Kidney (tissue), 14 donors: ENCODE measurements around the gene GNAI1. TPM values are rescaled to one million over a fixed set of nuclear protein-coding genes. Genes with fewer than 3 reads are reported as not detected.

Experiments
- DNase-seq, 5 donors: peaks; one replicate each; pipeline ENCODE4 v3.0.0-alpha.2; 2013 to 2020
- FAIRE-seq: peaks from 2 replicates; lab custom pipeline; 2012; peaks lifted over from hg19 to GRCh38; lab: Jason Lieb, UNC
- H3K27ac ChIP-seq, 2 donors: one replicate each; pipeline ENCODE4 v1.7.0; 2013; ENCODE audit warnings: low read depth in 2 of 2, low read length in 2 of 2, inconsistent platforms in 1 of 2
- H3K27me3 ChIP-seq: one replicate; pipeline ENCODE4 v1.7.1; 2013; ENCODE audit warnings: low read length, inconsistent platforms; ENCODE audit not compliant: control insufficient read depth, insufficient read depth
- H3K36me3 ChIP-seq, 3 donors: one replicate each; pipeline versions ENCODE4 v1.7.0 to v1.7.1; 2013; ENCODE audit warnings: low read length in 3 of 3, control low read depth in 1 of 3, inconsistent platforms in 1 of 3; ENCODE audit not compliant: insufficient read depth in 3 of 3, control insufficient read depth in 2 of 3
- H3K4me1 ChIP-seq, 3 donors: one replicate each; pipeline versions ENCODE4 v1.7.0 to v1.7.1; 2013; ENCODE audit warnings: low read length in 3 of 3, inconsistent platforms in 1 of 3, low read depth in 1 of 3; ENCODE audit not compliant: control insufficient read depth in 2 of 3, insufficient read depth in 2 of 3
- H3K4me3 ChIP-seq, 3 donors: one replicate each; pipeline versions ENCODE4 v1.7.0 to v1.8.1; 2013; ENCODE audit warnings: low read length in 3 of 3, control low read depth in 1 of 3, inconsistent platforms in 1 of 3
- H3K9ac ChIP-seq, 3 donors: one replicate each; pipeline versions ENCODE4 v1.7.0 to v1.7.1; 2013; ENCODE audit warnings: low read length in 3 of 3, control low read depth in 1 of 3, inconsistent platforms in 1 of 3
- H3K9me3 ChIP-seq, 3 donors: one replicate each; pipeline versions ENCODE4 v1.7.0 to v1.7.1; 2013; ENCODE audit warnings: low read length in 3 of 3, control low read depth in 1 of 3, inconsistent platforms in 1 of 3; ENCODE audit not compliant: control insufficient read depth in 2 of 3, insufficient read depth in 1 of 3
- CTCF ChIP-seq: IDR thresholded peaks from 3 replicates; pipeline ENCODE4 v1.5.1; 2012; ENCODE audit warnings: mild to moderate bottlenecking, moderate library complexity, borderline replicate concordance; ENCODE audit not compliant: insufficient read depth; ENCODE audit errors: extremely low read depth
- intact Hi-C: fragments of 100-400 bp; cut with DNase I; formaldehyde crosslinking; loops from one replicate; pipeline ENCODE4 v1.11.1; 2022
- polyA plus RNA-seq: library from polyadenylated mRNA; stranded (reverse); fragments of 350-450 nt; fragmentation: Illumina TruSeq; extraction: RNeasy Lipid Tissue Mini Kit (QIAGEN cat#74804); gene quantifications from one replicate; pipeline ENCODE4 v1.2.3, GENCODE V29; 2014; ENCODE audit warnings: low read depth, low replicate concordance; ENCODE audit not compliant: insufficient read depth
- total RNA-seq: library from RNA; stranded (reverse); fragmentation: NEBNext Ultra II Directional; extraction: Animal tissue kit (Norgen Biotek cat#: 25700); gene quantifications from one replicate; pipeline ENCODE4 v1.2.1, GENCODE V29; 2021
- donor health status: control.
- donor health status: control.
- donor health status: control.
- donor health status: control.
- donor health status: control.
- donor health status: DM: yes; HTN: yes; CAD: no.
- donor health status: Normal renal cell carcinoma (clear cell type).

The GNAI1 gene
- total and polyA plus RNA-seq, 2 donors from 2014 or later = 41.9 to 105 TPM

GRCh38 chr7:80147543-80148391 lies 13.1 kb downstream of the GNAI1 start:
- peak overlapping the region in 1 of 2 donors; percentile 5 for H3K27ac ChIP-seq
- no peak overlapping the region for H3K9ac ChIP-seq
- no peak overlapping the region for H3K4me3 ChIP-seq
- DNase-seq (peak in 2 of 5 donors; percentile 58 to 63), FAIRE-seq (no peak)
- intact Hi-C loops = no loop called here
- TF ChIP-seq CTCF = no peak
- no peaks in the 10 kb centered on the region for H3K27me3 ChIP-seq
- no peaks in the 10 kb centered on the region for H3K9me3 ChIP-seq
- peaks cover 0 to 4% (median 2%) of the 10 kb centered on the region in 3 donors for H3K4me1 ChIP-seq
- no peaks in the 10 kb centered on the region for H3K36me3 ChIP-seq

GRCh38 chr7:80150611-80151273 lies 16.1 kb downstream of the GNAI1 start:
- intact Hi-C loops = no loop called here
- no peaks in the 10 kb centered on the region for H3K36me3 ChIP-seq
- no peaks in the 10 kb centered on the region for H3K9me3 ChIP-seq
- no peaks in the 10 kb centered on the region for H3K27me3 ChIP-seq
- FAIRE-seq (no peak), DNase-seq (peak in 2 of 5 donors; percentile 46 to 81)
- peak overlapping the region; percentile 2 to 73 for H3K27ac ChIP-seq
- peak overlapping the region in 2 of 3 donors; percentile 4 to 25 for H3K4me3 ChIP-seq
- TF ChIP-seq CTCF = no peak
- no peak overlapping the region for H3K9ac ChIP-seq
- H3K4me1 ChIP-seq = peaks cover 0 to 1% (median 0%) of the 10 kb centered on the region in 3 donors

- DNase-seq (no peak), FAIRE-seq (no peak)
- H3K9me3 ChIP-seq = no peaks in the 10 kb centered on the region
- no peaks in the 10 kb centered on the region for H3K36me3 ChIP-seq
- H3K9ac ChIP-seq = no peak overlapping the region
- H3K4me1 ChIP-seq = no peaks in the 10 kb centered on the region
- peak overlapping the region in 1 of 2 donors; percentile 73 for H3K27ac ChIP-seq
- TF ChIP-seq CTCF = no peak
- no peak overlapping the region for H3K4me3 ChIP-seq
- no peaks in the 10 kb centered on the region for H3K27me3 ChIP-seq
- intact Hi-C loops = no loop called here
Measured at GRCh38 chr7:80151274-80151665, 16.6 kb downstream of the GNAI1 start.
